Measurements from ENCODE around the gene NOC4L. TPM values are rescaled to one million over a fixed set of nuclear protein-coding genes. Genes with fewer than 3 reads are reported as not detected.

The NOC4L gene
- total RNA-seq, 1 donor from 2014 or later = 6.9 TPM

Small RNA genes within 50 kb of the gene (small RNA-seq; reads per million reads assigned to genes)
- gene AC138466.3 (ENCODE audit: low replicate concordance) = not detected

Other genes with a start within 250 kb of the NOC4L start
- gene ULK1, start 249.8 kb upstream of the NOC4L start, total RNA-seq = 12.0 TPM
- 3.9 TPM for gene PUS1, start 215.2 kb upstream of the NOC4L start, total RNA-seq
- 21.6 TPM for gene EP400, start 194.5 kb upstream of the NOC4L start, total RNA-seq
- 8.9 TPM for gene DDX51, start 138 bp upstream of the NOC4L start, total RNA-seq
- 5.4 TPM for gene GALNT9, start 185.1 kb downstream of the NOC4L start, total RNA-seq